Neural progenitor cell (in vitro differentiated cells): ENCODE data around the gene UNCX.

Source experiments
- CTCF ChIP-seq: fragments of 200-600 bp; sonication (generic); IDR thresholded peaks from 2 replicates; pipeline ENCODE4 v1.5.1; 2017; ENCODE audit warnings: antibody characterized with exemption, mild to moderate bottlenecking
- EZH2 ChIP-seq: fragments of 200-600 bp; sonication (generic); IDR thresholded peaks from 2 replicates; pipeline ENCODE4 v1.6.1; 2017; ENCODE audit warnings: antibody characterized with exemption, mild to moderate bottlenecking, moderate library complexity

GRCh38 chr7:1235501-1236131 is 2.9 kb downstream of the UNCX start:
- TF ChIP-seq CTCF, result no peak
- TF ChIP-seq EZH2, result peak; percentile 100
